GM18870 (cell line): ENCODE measurements around the gene CD96.
"Not testable (repeated sequence)": the region's sequence is repeated elsewhere in the genome, so short reads cannot be mapped to it uniquely, and the experiment has no call there.

Source experiments
- ATAC-seq: cut with Tn5 transposase; IDR thresholded peaks from one replicate; pipeline ENCODE4 v1.9.1; 2021; ENCODE audit warnings: moderate library complexity; ENCODE audit not compliant: unreplicated experiment

CD96 gene

DNA sequence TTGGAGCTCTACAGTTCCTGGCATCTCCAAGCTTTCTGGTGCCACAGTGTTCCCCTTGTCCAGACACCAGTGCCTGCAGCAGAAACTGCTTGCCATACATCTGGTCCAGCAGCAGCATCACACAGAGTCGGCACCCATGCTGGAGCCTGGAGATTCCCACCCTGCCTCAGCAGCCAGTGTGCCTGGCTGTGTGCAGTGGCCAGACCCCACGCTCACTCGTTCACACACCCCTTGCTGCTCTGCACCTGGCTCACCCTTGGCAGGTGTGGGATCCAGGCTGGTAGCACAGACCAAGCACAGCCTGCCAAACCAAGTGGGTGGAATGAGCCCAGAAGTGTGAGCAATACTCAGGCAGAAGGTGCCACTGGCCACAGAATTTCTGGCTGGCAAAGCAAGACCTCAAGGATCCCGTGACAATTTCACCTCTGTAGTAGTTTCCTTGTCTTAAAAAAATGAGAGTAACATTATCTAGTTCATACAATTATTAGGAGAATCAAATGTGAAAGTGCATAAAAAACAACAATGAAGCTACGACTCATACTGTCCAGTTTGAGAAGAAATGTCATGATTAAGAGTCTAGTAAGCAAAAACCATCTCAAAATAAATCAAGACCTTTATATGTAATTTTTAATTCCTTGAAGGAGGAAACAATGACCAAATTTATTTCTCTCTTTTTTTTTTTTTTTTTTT lies 76.1 kb downstream of the CD96 start:
- no peak for ATAC-seq

DNA sequence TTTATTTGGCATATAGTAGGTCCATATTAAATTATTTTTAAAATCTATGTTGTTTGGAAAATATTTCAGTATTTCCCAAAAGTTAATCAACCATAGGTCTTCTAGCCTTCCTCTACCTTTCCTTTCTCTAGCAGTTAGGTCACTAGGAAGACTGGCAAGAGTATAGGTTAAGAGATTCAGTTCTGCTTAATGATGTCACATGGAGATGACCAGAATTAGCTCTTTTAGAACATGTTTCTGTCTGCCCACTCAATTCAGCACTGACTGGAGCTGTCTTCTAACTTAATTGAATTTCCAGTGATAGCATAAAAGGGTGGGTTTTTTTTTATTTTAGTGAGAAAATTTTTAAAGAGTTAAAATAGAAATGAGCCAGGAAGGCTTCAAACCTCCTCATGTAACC lies 76.9 kb downstream of the CD96 start:
- no peak for ATAC-seq

DNA sequence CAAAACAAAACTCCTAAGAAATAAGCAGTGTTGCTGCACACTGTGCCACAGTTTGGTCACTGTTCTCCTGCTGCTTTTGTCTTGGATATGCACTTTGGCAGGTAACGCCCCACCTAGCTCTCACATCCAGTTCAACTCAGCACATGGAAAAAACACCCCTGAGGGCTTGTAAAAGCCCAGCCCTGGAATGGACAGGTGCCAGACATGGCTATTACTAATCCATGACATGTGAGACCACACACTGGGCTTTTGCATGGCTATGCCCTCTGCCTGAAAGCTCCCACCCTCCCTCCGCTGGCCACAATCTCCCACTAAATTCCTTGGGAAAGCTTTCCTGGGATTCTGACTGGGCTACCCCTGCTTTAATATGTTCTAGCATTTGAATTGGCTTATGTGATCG lies 77.8 kb downstream of the CD96 start:
- ATAC-seq = no peak

DNA sequence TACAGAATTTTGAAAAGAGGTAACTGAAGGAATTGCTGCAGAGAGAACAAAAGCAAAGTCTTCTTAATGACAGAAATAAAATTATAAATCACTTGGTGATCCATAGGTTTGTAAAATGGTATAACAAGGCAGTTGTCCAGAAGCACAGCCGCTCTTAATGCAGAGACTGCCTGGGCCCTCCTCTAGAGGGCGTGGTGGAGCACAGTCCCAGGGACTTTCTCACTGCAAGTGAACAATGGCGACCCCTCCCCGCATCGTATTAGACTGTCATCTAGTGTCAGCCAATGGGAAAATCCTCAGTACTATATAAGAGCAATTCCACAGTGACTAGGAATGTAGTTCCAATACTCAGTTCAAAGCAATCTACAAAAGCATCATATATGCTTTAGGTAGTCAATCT lies 79.5 kb downstream of the CD96 start:
- ATAC-seq = no peak

DNA sequence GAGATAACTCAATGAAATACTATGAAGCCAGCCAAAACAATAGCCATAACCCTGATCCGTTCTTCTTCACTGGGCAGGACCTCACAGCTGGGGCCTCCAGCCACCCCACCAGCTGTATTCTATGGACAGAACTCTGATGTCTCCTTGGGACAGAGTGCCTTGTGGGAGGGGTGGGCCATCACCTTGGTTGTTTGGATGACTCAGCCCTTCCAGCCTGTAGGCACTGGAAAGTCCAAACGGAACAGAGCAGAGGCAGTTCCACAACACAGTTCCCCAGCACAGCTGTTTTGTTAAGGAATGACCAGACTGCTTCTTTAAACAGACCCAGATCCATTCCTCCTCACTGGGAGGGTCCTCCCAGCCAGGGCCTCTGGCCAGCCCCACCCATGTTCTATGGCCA lies 85.1 kb downstream of the CD96 start:
- no peak for ATAC-seq

DNA sequence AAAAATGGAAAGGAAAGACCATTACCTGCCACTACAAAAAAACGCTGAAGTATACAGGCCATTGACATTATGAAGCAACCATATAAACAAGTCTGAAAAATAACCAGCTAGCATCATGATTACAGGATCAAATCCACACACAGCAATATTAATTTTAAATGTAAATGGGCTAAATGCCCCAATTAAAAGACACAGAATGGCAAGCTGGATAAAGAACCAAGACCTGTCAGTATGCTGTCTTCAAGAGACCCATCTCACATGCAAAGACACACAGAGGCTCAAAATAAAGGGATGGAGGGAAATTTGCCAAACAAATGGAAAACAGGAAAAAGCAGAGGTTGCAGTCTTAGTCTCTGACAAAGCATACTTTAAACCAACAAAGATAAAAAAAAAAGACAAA lies 87.0 kb downstream of the CD96 start:
- not testable (repeated sequence) for ATAC-seq

DNA sequence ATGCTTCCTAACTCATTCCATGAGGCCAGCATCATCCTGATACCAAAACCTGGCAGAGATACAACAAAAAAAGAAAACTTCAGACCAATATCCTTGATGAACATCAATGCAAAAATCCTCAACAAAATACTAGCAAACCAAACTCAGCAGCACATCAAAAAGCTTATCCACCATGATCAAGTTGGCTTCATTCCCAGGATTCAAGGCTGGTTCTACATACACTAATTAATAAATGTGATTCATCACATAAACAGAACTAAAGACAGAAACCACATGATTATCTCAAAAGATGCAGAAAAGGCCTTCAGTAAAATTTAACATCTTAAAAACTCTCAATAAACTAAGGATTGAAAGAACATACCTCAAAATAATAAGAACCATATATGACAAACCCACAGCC lies 88.6 kb downstream of the CD96 start:
- not testable (repeated sequence) for ATAC-seq

DNA sequence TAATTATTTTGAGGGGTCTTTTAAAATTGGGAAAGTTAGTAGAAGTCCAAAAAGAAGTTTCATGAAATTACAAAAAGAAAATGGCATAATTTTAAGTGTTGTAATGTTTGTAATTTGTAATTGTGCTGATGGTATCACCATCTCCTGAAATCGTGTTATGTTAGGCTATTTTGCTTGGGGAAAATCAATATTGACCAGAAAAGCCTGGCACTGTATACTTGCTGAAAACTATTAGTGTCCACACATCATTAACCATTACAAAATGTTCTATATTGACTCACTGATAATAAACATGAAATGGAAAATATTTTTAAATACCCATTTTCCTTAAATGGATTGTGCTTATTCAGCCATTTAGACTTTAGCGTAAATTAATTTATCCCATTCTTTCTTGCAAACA lies 93.4 kb downstream of the CD96 start:
- no peak for ATAC-seq

DNA sequence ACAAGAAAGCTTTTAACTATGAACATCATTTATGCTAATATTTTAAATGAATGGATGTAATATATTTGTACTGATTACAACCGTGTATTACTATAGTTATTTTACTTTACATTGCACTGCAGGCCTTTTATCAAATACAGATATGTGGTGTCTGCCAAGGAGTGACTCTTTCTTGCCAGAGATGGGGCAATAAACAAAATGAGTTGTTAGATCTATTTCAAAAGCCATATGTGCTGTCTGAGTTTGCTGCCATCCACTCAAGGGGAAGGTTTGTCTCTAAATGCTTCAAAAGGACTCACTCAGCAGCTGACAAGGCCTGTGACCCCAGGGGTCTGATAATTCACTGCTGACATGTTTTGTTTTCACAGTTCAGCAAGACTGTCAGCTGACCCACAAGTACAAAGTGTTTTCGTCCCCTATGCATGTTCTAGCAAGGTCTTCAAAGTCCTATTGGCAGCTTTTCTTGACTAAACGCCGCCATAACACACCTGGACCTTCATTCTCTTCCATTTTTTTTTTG lies 94.4 kb downstream of the CD96 start:
- ATAC-seq = no peak

DNA sequence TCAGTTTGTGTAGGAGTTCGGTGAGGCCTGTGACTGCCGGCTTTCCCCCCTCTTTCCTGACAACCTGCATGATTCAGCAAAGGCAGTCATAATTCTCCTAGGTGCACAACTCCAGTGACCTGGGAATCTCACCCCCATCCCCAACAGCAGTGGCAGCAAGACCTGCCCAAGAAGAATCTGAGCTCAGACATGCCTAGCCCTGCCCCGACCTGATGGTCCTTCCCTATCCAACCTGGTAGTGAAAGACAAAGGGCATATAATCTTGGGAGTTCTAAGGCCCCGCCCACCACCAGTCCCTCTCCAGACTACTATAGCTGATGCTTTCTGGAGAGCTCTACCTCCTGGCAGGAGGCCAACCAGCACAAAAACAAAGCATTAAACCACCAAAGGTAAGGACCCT lies 97.3 kb downstream of the CD96 start:
- ATAC-seq = no peak

DNA sequence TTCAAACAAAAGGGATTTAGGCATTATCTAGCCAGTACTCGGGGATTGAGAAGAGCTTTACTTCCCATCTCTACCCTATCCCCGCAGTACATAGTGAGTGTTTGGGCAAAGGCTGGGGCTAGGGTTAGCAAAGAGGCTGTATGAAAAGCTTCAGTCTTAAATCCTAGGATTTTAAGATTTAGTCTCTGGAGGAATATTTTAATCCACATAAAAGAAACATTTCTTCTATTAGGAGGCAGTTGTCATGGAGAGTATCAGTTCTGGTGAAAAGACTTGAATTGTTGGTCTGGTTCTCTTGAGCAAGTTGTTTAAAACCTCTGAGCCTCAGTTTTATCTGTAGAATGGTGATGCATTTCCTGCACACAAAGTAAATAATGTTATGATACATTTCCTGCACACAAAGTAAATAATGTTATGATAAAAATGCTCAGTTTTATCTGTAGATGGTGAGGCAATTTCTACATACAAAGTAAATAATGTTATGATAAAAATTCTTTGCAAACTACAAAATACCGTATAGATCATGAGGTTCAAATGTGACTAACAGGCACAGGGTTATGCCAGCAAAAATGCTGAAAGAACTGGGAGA lies 107.1 kb downstream of the CD96 start:
- no peak for ATAC-seq

DNA sequence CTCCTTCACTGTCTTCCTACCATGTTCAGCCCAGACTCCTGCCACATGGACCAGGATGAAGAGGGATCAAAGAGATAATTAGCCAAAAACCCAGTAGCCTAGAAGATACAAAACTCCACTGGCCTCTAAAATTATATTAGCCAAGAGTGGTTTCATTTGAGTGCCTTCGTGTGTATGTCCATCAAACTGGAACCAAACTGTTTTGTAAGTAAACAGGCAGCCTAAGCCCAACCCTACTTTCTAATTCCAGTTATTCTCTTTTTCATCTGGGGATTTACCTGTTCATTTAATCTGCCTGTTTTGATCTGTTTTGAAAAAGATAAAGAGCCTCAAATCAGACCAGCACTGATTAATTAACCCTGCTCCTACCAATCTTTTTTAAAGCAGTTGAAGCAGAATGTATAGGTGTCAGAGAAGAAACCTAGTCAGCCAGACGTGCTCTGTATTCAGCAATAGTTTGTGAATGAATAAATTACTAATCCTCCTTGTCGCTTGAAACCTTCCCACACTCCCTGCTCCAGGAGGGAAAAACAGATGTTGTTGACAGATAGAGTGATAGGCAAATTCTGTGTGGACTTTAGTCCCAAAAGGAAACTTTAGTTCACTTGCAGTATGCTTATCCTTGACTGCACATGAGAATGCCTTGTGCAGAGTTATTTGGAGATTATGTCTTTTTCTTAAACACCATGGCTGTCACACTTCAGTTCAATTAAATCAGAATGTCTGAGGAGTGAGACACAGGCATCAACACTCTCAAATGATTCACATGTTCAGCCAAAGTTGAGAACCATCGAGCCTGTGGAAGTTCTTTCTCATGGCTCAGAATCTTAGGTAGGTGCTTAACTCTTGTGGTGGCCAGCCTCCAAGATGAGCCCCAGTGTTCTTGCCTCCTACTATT lies 108.6 kb downstream of the CD96 start:
- ATAC-seq = no peak

DNA sequence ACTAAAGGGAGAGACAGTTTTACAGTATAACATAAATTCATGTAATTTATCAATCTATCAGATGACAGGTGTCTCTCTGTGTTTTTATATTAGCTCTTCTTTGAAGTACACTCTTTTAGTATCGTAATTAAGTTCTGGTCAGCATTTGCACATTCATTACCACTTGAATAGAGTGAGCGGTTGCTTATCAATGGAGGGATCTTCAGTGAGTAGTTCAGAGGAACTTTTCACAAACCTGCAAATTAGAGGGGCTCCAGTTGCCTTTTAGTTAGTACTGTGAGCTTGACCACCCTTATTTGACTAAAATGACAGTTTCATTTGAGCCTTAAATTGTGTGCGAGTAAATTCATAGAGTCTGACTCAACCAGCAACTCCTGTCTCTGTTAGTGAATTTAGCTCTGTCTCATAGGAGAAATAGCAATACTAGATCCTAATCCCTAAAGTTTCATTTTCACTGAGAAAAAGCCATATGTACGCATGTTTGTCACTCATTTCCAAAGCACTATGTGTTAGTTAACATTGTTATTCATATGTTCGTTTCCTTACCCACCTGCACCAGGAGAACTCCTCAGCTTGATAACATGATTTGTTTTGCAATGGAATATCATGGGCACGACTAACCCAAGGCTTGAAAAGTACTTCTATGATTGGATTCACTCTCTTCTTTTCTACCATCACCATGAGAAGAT lies 110.6 kb downstream of the CD96 start:
- peak; percentile 57 for ATAC-seq

DNA sequence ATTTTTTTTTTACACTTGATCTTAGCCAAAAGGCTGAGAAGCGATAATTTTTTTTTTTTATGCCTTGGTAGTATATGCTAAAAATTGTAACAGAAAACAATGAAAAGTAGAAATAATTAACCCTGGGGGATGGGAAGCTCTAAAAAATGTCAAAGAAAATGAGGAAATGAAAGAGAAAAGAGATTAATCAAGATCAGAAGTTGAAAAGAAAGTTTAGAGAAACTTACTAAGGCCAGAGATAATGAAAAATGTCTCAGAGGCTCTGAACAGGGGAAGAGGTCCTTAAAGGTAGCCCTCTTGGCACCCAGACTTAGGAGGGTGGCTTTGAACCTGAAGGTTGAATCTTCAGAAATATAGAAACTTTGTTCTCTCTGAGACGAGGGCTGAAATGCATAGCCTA lies 111.8 kb downstream of the CD96 start:
- no peak for ATAC-seq

DNA sequence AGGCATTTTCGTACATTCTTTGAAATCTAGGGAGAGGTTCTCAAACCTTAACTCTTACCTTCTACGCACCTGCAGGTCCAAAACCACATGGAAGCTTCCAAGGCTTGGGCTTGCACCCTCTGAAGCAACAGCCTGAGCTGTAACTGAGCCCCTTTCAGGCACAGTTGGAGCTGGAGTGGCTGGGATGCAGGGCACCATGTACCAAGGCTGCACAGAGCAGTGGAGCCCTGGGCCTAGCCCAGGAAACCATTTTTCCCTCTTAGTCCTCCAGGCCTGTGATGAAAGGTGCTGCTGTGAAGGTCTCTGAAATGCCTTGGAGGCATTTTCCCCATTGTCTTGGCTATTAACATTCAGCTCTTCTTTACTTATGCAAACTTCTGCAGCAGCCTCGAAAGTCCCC lies 120.0 kb downstream of the CD96 start:
- ATAC-seq = no peak

DNA sequence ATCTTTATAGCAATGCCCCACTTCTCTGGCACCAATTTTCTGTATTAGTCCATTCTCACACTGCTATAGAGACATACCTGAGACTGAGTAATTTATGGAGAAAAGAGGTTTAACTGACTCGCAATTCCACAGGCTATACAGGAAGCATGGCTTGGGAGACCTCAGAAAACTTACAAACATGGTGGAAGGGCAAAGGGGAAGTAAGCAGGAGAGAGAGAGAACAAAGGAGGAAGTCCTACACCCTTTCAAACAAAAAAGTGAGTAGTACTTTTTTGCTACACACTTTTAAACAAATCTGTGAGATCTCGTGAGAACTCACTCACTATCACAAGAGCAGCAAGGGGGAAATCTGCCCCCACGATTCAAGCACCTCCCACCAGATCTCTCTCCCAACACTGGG lies 120.9 kb downstream of the CD96 start:
- ATAC-seq = no peak

DNA sequence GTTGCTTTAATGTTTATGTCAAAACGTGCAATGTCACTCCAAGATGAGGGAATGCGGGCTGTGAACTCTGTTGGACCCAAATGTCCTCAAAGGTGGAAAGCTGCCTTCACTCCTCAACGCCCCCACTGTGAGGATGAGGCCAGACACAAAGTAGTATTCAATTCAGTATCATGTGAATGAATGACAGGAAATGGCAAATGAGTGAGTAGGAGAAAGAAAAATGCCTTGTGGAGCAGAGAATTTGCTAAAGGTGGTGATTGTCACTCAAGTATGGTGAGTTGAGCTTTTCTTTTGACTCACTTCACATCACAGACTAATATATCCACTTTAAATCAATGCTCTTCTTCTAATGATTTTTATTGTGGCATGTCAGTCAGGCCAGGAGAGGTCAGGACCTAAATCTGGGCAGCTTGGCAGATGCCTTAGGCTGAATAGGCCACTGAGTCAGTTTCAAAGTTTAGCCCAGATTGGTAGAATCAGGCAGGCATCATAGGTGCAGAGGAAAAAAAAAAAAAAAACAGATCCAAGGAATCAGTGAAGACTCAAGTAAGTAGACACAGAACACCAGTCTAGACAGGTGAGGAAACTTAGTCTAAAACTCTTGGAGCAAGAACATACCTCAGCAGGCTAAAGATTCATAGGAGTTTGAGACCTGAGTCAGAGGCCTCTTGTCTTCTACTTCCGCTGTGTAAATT lies 124.2 kb downstream of the CD96 start:
- ATAC-seq = no peak

DNA sequence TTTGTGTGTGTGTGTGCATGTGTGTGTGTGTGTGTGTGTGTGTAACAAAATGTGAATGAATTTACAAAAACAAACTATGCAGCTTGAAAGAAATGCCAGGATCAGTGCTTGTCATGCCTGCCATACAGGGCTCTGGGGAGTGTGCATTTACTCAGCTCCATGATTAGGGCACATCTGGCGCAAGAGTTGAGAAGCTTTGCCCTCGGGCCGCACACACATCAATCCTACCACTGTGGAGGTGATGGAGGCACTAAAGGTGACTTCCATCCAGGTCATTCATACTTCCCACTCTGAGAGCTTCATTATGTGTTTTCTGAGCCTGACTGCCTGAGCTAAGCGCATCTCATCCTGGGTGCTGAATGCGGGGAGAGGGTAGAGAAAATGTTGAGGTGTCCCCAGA lies 125.2 kb downstream of the CD96 start:
- no peak for ATAC-seq

DNA sequence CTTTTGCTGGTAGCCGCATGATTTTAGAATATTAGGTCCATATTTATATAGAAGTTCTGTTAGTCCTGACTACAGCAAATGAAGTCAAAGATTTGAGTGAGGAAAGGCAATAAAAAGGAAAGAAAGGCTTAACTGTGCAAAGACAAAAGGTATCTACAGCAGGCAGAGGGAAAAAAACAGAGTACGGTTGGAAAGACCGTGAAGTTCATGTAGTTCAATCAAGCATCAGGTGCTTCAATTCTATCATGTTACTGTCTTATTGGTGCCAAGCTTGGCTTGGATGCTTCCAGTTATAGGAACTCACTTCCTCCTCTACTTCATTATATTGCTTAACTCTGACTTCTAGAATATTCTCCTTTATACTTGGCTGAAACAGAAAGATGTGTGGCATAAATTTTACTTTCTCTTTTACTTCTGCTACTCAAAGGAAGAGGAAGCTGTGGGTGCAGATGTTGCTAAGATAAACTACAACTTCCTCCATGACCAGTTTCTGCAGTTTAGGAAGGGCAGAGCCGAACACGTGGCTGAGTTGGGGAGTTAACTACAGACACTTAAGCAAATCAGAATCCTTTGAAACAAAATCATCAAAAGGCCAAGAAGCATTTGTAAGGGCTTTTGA lies 125.7 kb downstream of the CD96 start:
- ATAC-seq = peak; percentile 99

DNA sequence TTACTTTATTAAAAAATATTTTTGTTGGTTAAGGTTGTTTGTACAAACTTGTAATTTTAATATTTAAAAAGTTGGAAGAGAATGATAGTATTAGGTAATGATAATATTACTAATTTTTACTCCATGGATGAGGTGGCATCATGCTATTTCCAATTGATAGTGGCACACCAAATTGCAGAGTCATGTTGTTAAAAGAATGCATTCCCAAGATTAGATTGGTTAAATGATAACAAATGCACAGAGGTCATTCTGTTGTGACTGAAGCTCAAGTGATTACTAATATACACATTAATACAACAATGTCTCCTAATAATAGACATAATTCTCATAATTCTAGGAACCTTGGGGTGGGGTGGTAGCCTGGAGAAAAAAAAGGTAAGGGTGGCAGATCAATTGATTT lies 126.3 kb downstream of the CD96 start:
- ATAC-seq = no peak
